A549 (cell line): Measurements from ENCODE around the gene ANKRD33.

ENCODE experiments used
- CHD2 ChIP-seq: fragments of 150-350 bp; IDR thresholded peaks from 2 replicates; pipeline ENCODE4 v1.6.1; 2014; ENCODE audit warnings: low read length; ENCODE audit not compliant: partially characterized antibody
- CTCF ChIP-seq: fragments of >200 bp; sonication (Bioruptor Twin); formaldehyde crosslinking; IDR thresholded peaks from 3 replicates; pipeline ENCODE4 v1.5.1; 2016
- EP300 ChIP-seq, 2 experiments: fragments of >200 bp; sonication (Bioruptor Twin); formaldehyde crosslinking; IDR thresholded peaks; 2 replicates in 1 of 2; 3 replicates in 1 of 2; pipeline ENCODE4 v1.6.1; 2016 to 2017
- MAFK ChIP-seq: fragments of 450-650 bp; IDR thresholded peaks from 2 replicates; pipeline ENCODE4 v1.6.1; 2014; ENCODE audit not compliant: partially characterized antibody
- POLR2A ChIP-seq: IDR thresholded peaks from 2 replicates; pipeline ENCODE4 v1.6.1; 2012; ENCODE audit warnings: mild to moderate bottlenecking, low read length
- SMC3 ChIP-seq: fragments of >200 bp; sonication (Bioruptor Twin); formaldehyde crosslinking; IDR thresholded peaks from 3 replicates; pipeline ENCODE4 v1.6.1; 2018; ENCODE audit warnings: inconsistent platforms
- ZSCAN20 ChIP-seq: fragments of 250-450 bp; sonication (Bioruptor Pico); IDR thresholded peaks from 2 replicates; pipeline ENCODE4 v1.8.0; 2022; ENCODE audit warnings: mild to moderate bottlenecking, moderate library complexity

DNA sequence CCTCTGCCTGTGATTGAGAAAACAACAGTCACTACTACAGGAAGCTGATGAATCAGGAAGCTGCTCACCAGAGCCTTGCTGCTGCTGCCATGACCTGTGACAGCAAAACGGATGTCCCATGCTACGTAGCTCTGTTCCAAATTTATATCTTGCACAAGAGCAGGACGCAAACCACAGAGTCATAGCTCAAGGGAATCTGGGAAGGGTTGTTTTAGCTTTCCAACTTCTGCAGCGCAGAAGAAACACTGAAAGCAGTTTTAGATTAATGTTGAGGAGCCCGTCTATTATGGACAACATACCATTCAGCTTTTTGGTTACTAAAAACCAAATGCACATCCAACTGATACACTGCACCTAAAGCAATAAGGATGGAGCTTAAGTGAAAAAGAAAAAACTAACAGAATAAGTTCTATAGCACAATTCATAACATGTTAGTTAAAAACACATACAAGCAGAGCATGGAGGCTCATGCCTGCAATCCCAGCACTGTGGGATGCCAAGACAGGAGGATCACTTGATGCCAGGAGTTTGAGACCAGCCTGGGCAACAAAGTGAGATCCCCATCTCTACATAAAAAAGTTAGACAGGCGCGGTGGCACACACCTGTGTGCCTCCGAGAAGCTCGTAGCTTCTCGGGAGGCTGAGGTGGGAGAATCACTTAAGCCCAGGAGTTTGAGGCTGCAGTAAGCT is 1.7 kb upstream of the ANKRD33 start:
- TF ChIP-seq POLR2A (no peak), CTCF (no peak), ZSCAN20 (no peak), SMC3 (no peak), EP300 (IDR thresholded peaks at IDR 0.05) (no peak), CHD2 (no peak), MAFK (no peak)
